Activated CD4-positive, alpha-beta T cell treated with anti-CD3 and anti-CD28 coated beads for 36 hours (primary cell): ENCODE results near the gene KCNE3. TPM values are rescaled to one million over a fixed set of nuclear protein-coding genes. Genes with fewer than 3 reads are reported as not detected.
"Not testable (repeated sequence)": the region's sequence is repeated elsewhere in the genome, so short reads cannot be mapped to it uniquely, and the experiment has no call there.

Experiments
- ATAC-seq: fragments of 200-7000 bp; cut with Tn5 transposase; one replicate; pipeline ENCODE4 v1.10.0; 2021; ENCODE audit warnings: mild to moderate bottlenecking, moderate library complexity
- CTCF ChIA-PET: fragments of 350-600 bp; sonication (Branson Sonifier 250); formaldehyde crosslinking; loops from one replicate; lab custom pipeline; 2021; ENCODE audit warnings: antibody characterized with exemption; lab: Charles Lee
- POLR2A ChIA-PET: fragments of 350-600 bp; sonication (Branson Sonifier 250); formaldehyde crosslinking; loops from one replicate; lab custom pipeline; 2021; ENCODE audit warnings: antibody characterized with exemption, inconsistent platforms; lab: Charles Lee
- DNase-seq: peaks from one replicate; pipeline ENCODE4 v3.0.0-alpha.2; 2020
- H3K27ac Mint-ChIP-seq: one replicate; pipeline ENCODE4 v1.8.0; 2021; ENCODE audit warnings: mixed read lengths
- H3K27me3 Mint-ChIP-seq: one replicate; pipeline ENCODE4 v1.8.0; 2021; ENCODE audit warnings: mixed read lengths
- H3K36me3 Mint-ChIP-seq: one replicate; pipeline ENCODE4 v1.8.0; 2021; ENCODE audit warnings: low read depth, mixed read lengths
- H3K4me1 Mint-ChIP-seq: one replicate; pipeline ENCODE4 v1.8.0; 2021; ENCODE audit warnings: mixed read lengths
- H3K4me3 Mint-ChIP-seq: one replicate; pipeline ENCODE4 v1.8.0; 2021; ENCODE audit warnings: mild to moderate bottlenecking, moderate library complexity, mixed read lengths
- H3K9me3 Mint-ChIP-seq: one replicate; pipeline ENCODE4 v1.8.0; 2021; ENCODE audit warnings: low read depth, mixed read lengths
- intact Hi-C, 2 experiments: fragments of 100-400 bp; cut with DNase I in 1 of 2; cut with micrococcal nuclease in 1 of 2; formaldehyde crosslinking; loops; one replicate each; pipeline versions ENCODE4 v1.14.2 to v1.15.1; 2022 to 2024; cut with DNase I, micrococcal nuclease
- total RNA-seq, 2 experiments: library from RNA; stranded (reverse); gene quantifications; one replicate each; pipeline ENCODE4 v1.2.3, GENCODE V29; 2021

KCNE3 gene
- total RNA-seq, 2 experiments from 2014 or later, result not detected

- no peak for ATAC-seq
- H3K27me3 Mint-ChIP-seq, result no peaks in the 10 kb centered on the region
- no peak overlapping the region for H3K27ac Mint-ChIP-seq
- H3K36me3 Mint-ChIP-seq, result no peaks in the 10 kb centered on the region
- POLR2A ChIA-PET, result no interaction called here
- H3K4me3 Mint-ChIP-seq, result no peak overlapping the region
- DNase-seq, result no peak
- H3K9me3 Mint-ChIP-seq, result peaks cover 7% of the 10 kb centered on the region
- no peaks in the 10 kb centered on the region for H3K4me1 Mint-ChIP-seq
- intact Hi-C loops, result no loop called here
- CTCF ChIA-PET, result interaction anchor here (1.4 to 2.0 kb wide), 2 partner anchors 11 to 187 kb away, joined by 3 to 6 read pairs; no protein-coding TSS in a partner anchor
Observed at GRCh38 chr11:74442636-74443035, 24.7 kb downstream of the KCNE3 start.

- POLR2A ChIA-PET, result no interaction called here
- Mint-ChIP-seq H3K9me3 (peaks cover 7% of the 10 kb centered on the region), H3K27me3 (no peaks in the 10 kb centered on the region), H3K4me1 (peaks cover 4% of the 10 kb centered on the region), H3K36me3 (no peaks in the 10 kb centered on the region), H3K27ac (no peak overlapping the region), H3K4me3 (no peak overlapping the region)
- DNase-seq (no peak), ATAC-seq (no peak)
- CTCF ChIA-PET, result interaction anchor here (1.1 to 5.5 kb wide), 3 partner anchors 11 to 183 kb away, joined by 3 to 27 read pairs (median 3); no protein-coding TSS in a partner anchor
- intact Hi-C loops, result no loop called here
Observed at GRCh38 chr11:74438681-74439080, 28.7 kb downstream of the KCNE3 start.

GRCh38 chr11:74437441-74438042 lies 29.8 kb downstream of the KCNE3 start:
- Mint-ChIP-seq H3K4me3 (no peak overlapping the region), H3K36me3 (no peaks in the 10 kb centered on the region), H3K4me1 (peaks cover 4% of the 10 kb centered on the region), H3K9me3 (peaks cover 7% of the 10 kb centered on the region), H3K27me3 (no peaks in the 10 kb centered on the region), H3K27ac (no peak overlapping the region)
- intact Hi-C loops, result no loop called here
- no peak for DNase-seq
- no peak for ATAC-seq
- ChIA-PET POLR2A (no interaction called here), CTCF (interaction anchor here (0.7 to 5.5 kb wide), 4 partner anchors 9 to 182 kb away, joined by 3 to 27 read pairs (median 6); no protein-coding TSS in a partner anchor)

DNA sequence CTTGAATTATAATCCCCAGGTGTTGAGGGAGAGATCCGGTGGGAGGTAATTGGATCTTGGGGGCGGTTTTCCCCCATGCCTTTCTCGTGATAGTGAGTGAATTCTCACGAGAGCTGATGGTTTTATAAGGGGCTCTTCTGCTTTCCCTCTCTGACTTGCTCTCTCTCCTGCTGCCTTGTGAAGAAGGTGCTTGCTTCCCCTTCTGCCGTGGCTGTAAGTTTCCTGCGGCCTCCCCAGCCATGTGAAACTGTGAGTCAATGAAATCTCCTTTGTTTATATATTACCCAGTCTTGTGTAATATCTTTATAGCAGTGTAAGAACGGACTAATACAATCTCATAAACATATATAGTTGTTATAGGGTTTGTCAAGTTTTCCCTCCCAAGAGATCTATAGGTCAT lies 32.8 kb downstream of the KCNE3 start:
- Mint-ChIP-seq H3K4me3 (no peak overlapping the region), H3K36me3 (no peaks in the 10 kb centered on the region), H3K27me3 (no peaks in the 10 kb centered on the region), H3K9me3 (no peaks in the 10 kb centered on the region), H3K27ac (no peak overlapping the region), H3K4me1 (peaks cover 4% of the 10 kb centered on the region)
- DNase-seq, result no peak
- ATAC-seq, result no peak
- ChIA-PET CTCF (interaction anchor here (1.8 kb wide), 1 partner anchor 16 kb away, joined by 9 read pairs; no protein-coding TSS in a partner anchor), POLR2A (no interaction called here)
- intact Hi-C loops, result no loop called here

DNA sequence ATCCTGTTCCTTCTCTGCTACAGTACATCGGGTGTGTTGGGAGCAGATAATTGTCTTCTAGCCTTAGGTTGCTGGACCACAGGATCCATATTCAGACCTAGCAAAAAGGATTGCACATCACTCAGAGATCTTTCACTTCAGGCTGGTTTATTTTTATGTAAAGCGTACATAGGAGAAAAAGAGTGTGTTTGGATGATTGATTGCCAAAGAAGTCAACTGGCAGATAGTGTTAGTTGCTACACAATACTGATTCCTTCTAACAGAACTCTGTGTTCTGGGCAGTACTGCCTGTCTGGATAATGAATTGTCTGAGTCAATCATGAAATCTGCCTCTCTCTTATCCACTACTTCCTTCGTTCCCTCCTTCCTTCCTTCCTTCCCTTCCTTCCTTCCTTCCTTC lies 38.1 kb downstream of the KCNE3 start:
- no peaks in the 10 kb centered on the region for H3K27me3 Mint-ChIP-seq
- POLR2A ChIA-PET, result no interaction called here
- DNase-seq (no peak), ATAC-seq (no peak)
- H3K27ac Mint-ChIP-seq, result no peak overlapping the region
- no peaks in the 10 kb centered on the region for H3K36me3 Mint-ChIP-seq
- peaks cover 2% of the 10 kb centered on the region for H3K9me3 Mint-ChIP-seq
- no peak overlapping the region for H3K4me3 Mint-ChIP-seq
- CTCF ChIA-PET, result interaction anchor here (1.0 to 1.6 kb wide), 2 partner anchors 18 to 37 kb away, joined by 3 to 8 read pairs; no protein-coding TSS in a partner anchor
- no peaks in the 10 kb centered on the region for H3K4me1 Mint-ChIP-seq
- intact Hi-C loops, result no loop called here

- H3K27ac Mint-ChIP-seq, result no peak overlapping the region
- CTCF ChIA-PET, result interaction anchor here (0.8 to 1.8 kb wide), 4 partner anchors 10 to 38 kb away, joined by 3 to 9 read pairs (median 6); no protein-coding TSS in a partner anchor
- peaks cover 2% of the 10 kb centered on the region for H3K9me3 Mint-ChIP-seq
- POLR2A ChIA-PET, result no interaction called here
- no peak overlapping the region for H3K4me3 Mint-ChIP-seq
- intact Hi-C loops, result no loop called here
- H3K4me1 Mint-ChIP-seq, result no peaks in the 10 kb centered on the region
- DNase-seq (no peak), ATAC-seq (no peak)
- no peaks in the 10 kb centered on the region for H3K36me3 Mint-ChIP-seq
- no peaks in the 10 kb centered on the region for H3K27me3 Mint-ChIP-seq
Observed at GRCh38 chr11:74427384-74427886, 39.9 kb downstream of the KCNE3 start.

DNA sequence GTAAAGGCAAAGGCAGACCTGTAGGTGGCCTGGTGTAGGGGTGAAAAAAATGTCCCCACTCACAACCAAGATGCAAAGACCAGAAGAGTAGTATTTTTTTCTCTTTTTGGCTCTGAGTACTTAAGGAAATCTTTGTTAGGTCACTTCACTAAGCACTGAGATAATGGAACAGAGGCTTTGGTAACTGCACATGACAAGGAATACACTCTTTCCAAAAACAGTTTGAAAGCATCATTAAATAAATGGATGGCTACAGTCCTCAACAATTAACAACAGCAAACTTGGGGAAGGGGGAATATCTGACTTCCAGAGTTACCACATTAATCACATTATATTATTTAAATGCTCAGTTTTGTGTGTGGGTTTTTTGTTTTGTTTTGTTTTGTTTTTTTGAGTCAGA lies 42.2 kb downstream of the KCNE3 start:
- CTCF ChIA-PET, result interaction anchor here (0.7 kb wide), 1 partner anchor 25 kb away, joined by 4 read pairs; no protein-coding TSS in a partner anchor
- intact Hi-C loops, result no loop called here
- H3K27ac Mint-ChIP-seq, result no peak overlapping the region
- peaks cover 2% of the 10 kb centered on the region for H3K9me3 Mint-ChIP-seq
- POLR2A ChIA-PET, result no interaction called here
- H3K36me3 Mint-ChIP-seq, result no peaks in the 10 kb centered on the region
- no peaks in the 10 kb centered on the region for H3K4me1 Mint-ChIP-seq
- H3K27me3 Mint-ChIP-seq, result no peaks in the 10 kb centered on the region
- H3K4me3 Mint-ChIP-seq, result no peak overlapping the region
- DNase-seq (no peak), ATAC-seq (no peak)

- H3K36me3 Mint-ChIP-seq, result no peaks in the 10 kb centered on the region
Observed at GRCh38 chr11:74418509-74418895, 48.8 kb downstream of the KCNE3 start.

DNA sequence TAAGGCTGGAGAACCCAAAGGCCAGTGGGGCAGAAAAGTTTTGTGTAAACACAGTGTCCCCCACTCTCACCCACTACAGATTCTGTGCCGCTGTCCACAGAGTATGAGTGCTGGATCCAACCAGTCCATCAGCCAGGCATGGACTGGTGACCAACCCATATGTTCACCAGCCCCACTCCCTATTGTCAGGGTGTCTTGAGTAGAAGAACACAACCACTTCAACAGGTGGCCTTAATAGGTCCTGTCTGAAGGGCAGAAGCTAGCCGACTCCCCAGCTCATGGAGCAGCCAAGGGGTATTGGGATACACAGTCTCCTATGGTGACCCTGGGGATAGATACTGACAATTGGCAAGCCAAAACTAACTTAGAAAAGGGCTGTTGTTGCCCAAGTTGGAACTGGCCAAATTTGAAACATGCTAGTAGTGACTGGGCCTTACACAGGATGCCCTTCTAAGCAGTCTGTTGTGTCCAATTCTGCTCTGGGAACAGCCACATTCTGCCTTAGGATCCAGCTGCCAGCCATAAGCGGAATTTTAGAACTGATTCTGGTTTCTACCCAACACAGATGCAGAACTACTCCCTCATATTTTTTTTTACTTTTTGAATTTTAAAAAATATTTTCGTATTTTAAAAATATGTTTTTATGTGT lies 49.4 kb downstream of the KCNE3 start:
- Mint-ChIP-seq H3K4me3 (no peak overlapping the region), H3K9me3 (no peaks in the 10 kb centered on the region), H3K27me3 (no peaks in the 10 kb centered on the region), H3K36me3 (no peaks in the 10 kb centered on the region), H3K27ac (peak overlapping the region; percentile 86), H3K4me1 (peaks cover 34% of the 10 kb centered on the region)
- ChIA-PET POLR2A (no interaction called here), CTCF (interaction anchor here (0.5 kb wide), 1 partner anchor 637 kb away, joined by 3 read pairs; no protein-coding TSS in a partner anchor)
- peak; percentile 50 for ATAC-seq
- intact Hi-C loops, result loop anchor here (1.0 to 2.0 kb wide), 4 partner anchors 19 to 28 kb away; partner anchors contain the start of gene PGM2L1 (in 2 of the 2)
- peak; percentile 21 for DNase-seq

More at GRCh38 chr11:74418509-74418895, 48.8 kb downstream of the KCNE3 start:
- intact Hi-C loops, result loop anchor here (1.0 to 2.0 kb wide), 3 partner anchors 20 to 28 kb away; partner anchors contain the start of gene PGM2L1 (in 1 of the 2)
- Mint-ChIP-seq H3K4me3 (no peak overlapping the region), H3K27me3 (no peaks in the 10 kb centered on the region), H3K4me1 (peaks cover 32% of the 10 kb centered on the region), H3K9me3 (no peaks in the 10 kb centered on the region), H3K27ac (peak overlapping the region; percentile 61)
- CTCF ChIA-PET, result interaction anchor here (0.6 to 2.0 kb wide), 2 partner anchors 29 to 58 kb away, joined by 3 to 5 read pairs; no protein-coding TSS in a partner anchor
- peak; percentile 65 for ATAC-seq
- DNase-seq, result no peak
- POLR2A ChIA-PET, result no interaction called here

DNA sequence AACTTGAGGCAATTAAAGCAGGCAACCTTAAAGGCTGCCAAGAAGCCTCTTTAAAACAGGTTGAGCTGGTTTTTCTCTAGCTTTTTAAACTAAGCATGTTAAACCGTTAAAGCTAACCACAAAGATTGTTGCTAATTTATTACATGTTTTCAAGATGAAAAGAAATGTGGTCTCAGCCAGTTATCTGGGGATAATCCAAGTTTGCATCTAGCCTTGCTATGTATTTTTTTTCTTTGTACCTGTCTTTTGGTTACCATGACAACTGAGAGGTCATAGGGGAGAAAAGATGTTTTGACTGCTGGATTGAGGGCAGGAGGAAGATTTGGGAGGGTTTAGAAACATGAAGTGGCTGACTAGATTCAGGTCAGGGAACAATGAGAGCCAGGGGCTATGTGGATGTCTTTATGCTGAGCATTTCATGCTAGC lies 50.0 kb downstream of the KCNE3 start:
- CTCF ChIA-PET, result interaction anchor here (0.5 kb wide), 1 partner anchor 637 kb away, joined by 3 read pairs; no protein-coding TSS in a partner anchor
- Mint-ChIP-seq H3K4me3 (no peak overlapping the region), H3K27me3 (no peaks in the 10 kb centered on the region), H3K9me3 (no peaks in the 10 kb centered on the region), H3K4me1 (peaks cover 40% of the 10 kb centered on the region), H3K27ac (peak overlapping the region; percentile 86), H3K36me3 (no peaks in the 10 kb centered on the region)
- intact Hi-C loops, result loop anchor here in 1 of 2 experiments (2.0 kb wide), 1 partner anchor 19 kb away; the partner anchor contains the start of gene PGM2L1
- POLR2A ChIA-PET, result no interaction called here
- no peak for DNase-seq
- ATAC-seq, result peak; percentile 45

GRCh38 chr11:74416974-74417373 lies 50.4 kb downstream of the KCNE3 start:
- H3K4me1 Mint-ChIP-seq, result peaks cover 44% of the 10 kb centered on the region
- intact Hi-C loops, result loop anchor here in 1 of 2 experiments (2.0 kb wide), 1 partner anchor 18 kb away; the partner anchor contains the start of gene PGM2L1
- CTCF ChIA-PET, result interaction anchor here (0.6 kb wide), 1 partner anchor 8 kb away, joined by 3 read pairs; no protein-coding TSS in a partner anchor

More at GRCh38 chr11:74416974-74417373, 50.4 kb downstream of the KCNE3 start:
- ATAC-seq, H3K27me3 Mint-ChIP-seq, DNase-seq, H3K36me3 Mint-ChIP-seq, H3K9me3 Mint-ChIP-seq, H3K4me3 Mint-ChIP-seq, POLR2A ChIA-PET: not testable (repeated sequence)
- H3K27ac Mint-ChIP-seq, result peak overlapping the region; percentile 69
